ENCODE data around the gene KCNC3.

Gene KCNC3

GRCh38 chr19:50286443-50286842 lies 42.7 kb downstream of the KCNC3 start:
- Histone ChIP-seq H3K4me1 (ENCODE audit: control insufficient read depth, insufficient read depth, low read length) (no peaks in the 10 kb centered on the region), H3K9ac (ENCODE audit: low read depth, low read length) (no peak overlapping the region), H3K36me3 (ENCODE audit: control insufficient read depth, insufficient read depth, low read length) (peaks cover 27% of the 10 kb centered on the region), H3K27ac (ENCODE audit: low read depth, low read length) (no peak overlapping the region), H3K9me3 (ENCODE audit: control insufficient read depth, insufficient read depth, low read length) (peaks cover 12% of the 10 kb centered on the region), H3K4me3 (ENCODE audit: low read depth, low read length) (no peak overlapping the region), H3K27me3 (ENCODE audit: control insufficient read depth, insufficient read depth, low read length) (no peaks in the 10 kb centered on the region)

DNA sequence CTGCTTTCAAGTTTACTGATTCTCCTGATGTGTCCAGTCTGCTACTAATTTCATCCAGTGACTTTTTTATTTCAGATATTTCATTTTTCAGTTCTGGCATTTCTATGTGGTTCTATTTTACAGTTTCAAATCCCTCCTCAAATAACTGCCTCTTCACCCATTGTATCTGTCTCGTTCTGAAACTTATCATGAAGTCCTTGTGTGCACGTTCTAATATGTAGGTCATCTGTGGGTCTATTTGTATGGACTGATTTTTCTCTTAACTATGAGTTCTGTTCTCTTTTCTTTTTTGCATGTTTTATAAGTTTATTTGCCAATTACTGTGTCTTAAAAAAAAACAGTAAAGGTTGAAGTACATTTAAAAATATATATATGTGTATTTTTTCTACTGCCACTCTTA lies 43.3 kb downstream of the KCNC3 start:
- Histone ChIP-seq H3K9me3 (ENCODE audit: control insufficient read depth, insufficient read depth, low read length) (peaks cover 12% of the 10 kb centered on the region), H3K27ac (ENCODE audit: low read depth, low read length) (no peak overlapping the region), H3K9ac (ENCODE audit: low read depth, low read length) (no peak overlapping the region), H3K4me3 (ENCODE audit: low read depth, low read length) (no peak overlapping the region), H3K4me1 (ENCODE audit: control insufficient read depth, insufficient read depth, low read length) (no peaks in the 10 kb centered on the region), H3K27me3 (ENCODE audit: control insufficient read depth, insufficient read depth, low read length) (no peaks in the 10 kb centered on the region), H3K36me3 (ENCODE audit: control insufficient read depth, insufficient read depth, low read length) (peaks cover 31% of the 10 kb centered on the region)

GRCh38 chr19:50281491-50281890 lies 47.7 kb downstream of the KCNC3 start:
- H3K36me3 ChIP-seq (ENCODE audit: control insufficient read depth, insufficient read depth, low read length): peaks cover 31% of the 10 kb centered on the region
- H3K27ac ChIP-seq (ENCODE audit: low read depth, low read length): no peak overlapping the region
- no peak overlapping the region for H3K4me3 ChIP-seq (ENCODE audit: low read depth, low read length)
- H3K9ac ChIP-seq (ENCODE audit: low read depth, low read length): no peak overlapping the region
- H3K27me3 ChIP-seq (ENCODE audit: control insufficient read depth, insufficient read depth, low read length): no peaks in the 10 kb centered on the region
- peaks cover 12% of the 10 kb centered on the region for H3K9me3 ChIP-seq (ENCODE audit: control insufficient read depth, insufficient read depth, low read length)
- no peaks in the 10 kb centered on the region for H3K4me1 ChIP-seq (ENCODE audit: control insufficient read depth, insufficient read depth, low read length)

DNA sequence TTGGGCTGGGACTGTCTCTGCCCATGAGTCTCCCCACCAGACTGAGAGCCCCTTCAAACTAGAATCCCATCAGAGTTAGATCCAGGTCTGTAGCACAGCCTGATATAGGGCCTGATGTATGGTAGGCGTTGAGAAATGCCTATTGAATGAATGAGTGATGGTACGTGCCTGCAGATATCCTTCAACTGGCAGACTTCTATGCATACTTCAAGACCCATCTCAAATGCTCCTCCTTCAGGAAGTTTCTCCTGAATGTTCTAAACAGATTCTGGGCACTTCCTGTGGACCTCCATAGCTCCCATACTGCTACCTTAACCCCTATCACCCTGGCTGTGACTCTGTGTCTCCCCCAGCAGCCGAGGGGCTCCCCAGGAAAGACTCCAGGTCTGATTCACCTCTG lies 48.2 kb downstream of the KCNC3 start:
- no peak overlapping the region for H3K9ac ChIP-seq (ENCODE audit: low read depth, low read length)
- no peak overlapping the region for H3K4me3 ChIP-seq (ENCODE audit: low read depth, low read length)
- H3K4me1 ChIP-seq (ENCODE audit: control insufficient read depth, insufficient read depth, low read length): no peaks in the 10 kb centered on the region
- peaks cover 10% of the 10 kb centered on the region for H3K9me3 ChIP-seq (ENCODE audit: control insufficient read depth, insufficient read depth, low read length)
- H3K27me3 ChIP-seq (ENCODE audit: control insufficient read depth, insufficient read depth, low read length): no peaks in the 10 kb centered on the region
- peaks cover 34% of the 10 kb centered on the region for H3K36me3 ChIP-seq (ENCODE audit: control insufficient read depth, insufficient read depth, low read length)
- no peak overlapping the region for H3K27ac ChIP-seq (ENCODE audit: low read depth, low read length)

- Histone ChIP-seq H3K9me3 (ENCODE audit: control insufficient read depth, insufficient read depth, low read length) (peaks cover under 1% of the 10 kb centered on the region; the same call in 1 of the 2 replicates), H3K36me3 (ENCODE audit: control insufficient read depth, insufficient read depth, low read length) (peaks cover 36% of the 10 kb centered on the region), H3K9ac (ENCODE audit: low read depth, low read length) (no peak overlapping the region), H3K4me1 (ENCODE audit: control insufficient read depth, insufficient read depth, low read length) (no peaks in the 10 kb centered on the region), H3K27ac (ENCODE audit: low read depth, low read length) (no peak overlapping the region), H3K27me3 (ENCODE audit: control insufficient read depth, insufficient read depth, low read length) (no peaks in the 10 kb centered on the region), H3K4me3 (ENCODE audit: low read depth, low read length) (no peak overlapping the region)
Measured at GRCh38 chr19:50280074-50280473, 49.1 kb downstream of the KCNC3 start.

DNA sequence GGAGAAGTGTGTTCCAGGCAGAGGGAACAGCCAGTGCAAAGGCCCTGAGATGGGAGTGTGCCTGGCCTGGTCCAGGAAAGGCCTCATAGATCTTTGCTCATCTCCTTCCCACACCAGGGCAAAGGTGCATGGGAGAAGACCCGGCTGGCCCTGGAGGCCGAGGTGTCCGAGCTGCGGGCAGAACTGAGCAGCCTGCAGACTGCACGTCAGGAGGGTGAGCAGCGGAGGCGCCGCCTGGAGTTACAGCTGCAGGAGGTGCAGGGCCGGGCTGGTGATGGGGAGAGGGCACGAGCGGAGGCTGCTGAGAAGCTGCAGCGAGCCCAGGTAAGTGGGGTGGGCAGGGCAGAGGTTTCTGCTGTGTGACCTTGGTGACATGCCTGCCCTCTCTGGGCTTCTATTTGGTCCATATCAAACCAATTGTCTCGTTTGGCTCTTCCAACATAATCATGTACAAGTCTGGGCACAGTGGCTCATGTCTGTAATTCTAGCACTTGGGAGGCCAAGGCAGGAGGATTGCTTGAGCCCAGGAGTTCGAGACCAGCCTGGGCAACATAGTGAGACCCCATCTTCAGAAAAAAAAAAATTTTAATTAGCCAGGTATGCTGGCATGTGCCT lies 51.1 kb downstream of the KCNC3 start:
- H3K4me3 ChIP-seq (ENCODE audit: low read depth, low read length): no peak overlapping the region

GRCh38 chr19:50276370-50277063 lies 52.7 kb downstream of the KCNC3 start:
- peaks cover 32% of the 10 kb centered on the region for H3K36me3 ChIP-seq (ENCODE audit: control insufficient read depth, insufficient read depth, low read length)
- no peak overlapping the region for H3K9ac ChIP-seq (ENCODE audit: low read depth, low read length)
- no peaks in the 10 kb centered on the region for H3K9me3 ChIP-seq (ENCODE audit: control insufficient read depth, insufficient read depth, low read length)
- H3K4me3 ChIP-seq (ENCODE audit: low read depth, low read length): no peak overlapping the region
- H3K27ac ChIP-seq (ENCODE audit: low read depth, low read length): no peak overlapping the region
- H3K4me1 ChIP-seq (ENCODE audit: control insufficient read depth, insufficient read depth, low read length): no peaks in the 10 kb centered on the region
- no peaks in the 10 kb centered on the region for H3K27me3 ChIP-seq (ENCODE audit: control insufficient read depth, insufficient read depth, low read length)

More for the DNA sequence above, 51.1 kb downstream of the KCNC3 start:
- H3K27ac ChIP-seq (ENCODE audit: low read depth, low read length): no peak overlapping the region
- no peaks in the 10 kb centered on the region for H3K9me3 ChIP-seq (ENCODE audit: control insufficient read depth, insufficient read depth, low read length)
- no peak overlapping the region for H3K9ac ChIP-seq (ENCODE audit: low read depth, low read length)
- H3K36me3 ChIP-seq (ENCODE audit: control insufficient read depth, insufficient read depth, low read length): peaks cover 37% of the 10 kb centered on the region
- no peaks in the 10 kb centered on the region for H3K4me1 ChIP-seq (ENCODE audit: control insufficient read depth, insufficient read depth, low read length)
- no peaks in the 10 kb centered on the region for H3K27me3 ChIP-seq (ENCODE audit: control insufficient read depth, insufficient read depth, low read length)

- no peak overlapping the region for H3K9ac ChIP-seq (ENCODE audit: low read depth, low read length)
- no peaks in the 10 kb centered on the region for H3K4me1 ChIP-seq (ENCODE audit: control insufficient read depth, insufficient read depth, low read length)
- no peak overlapping the region for H3K4me3 ChIP-seq (ENCODE audit: low read depth, low read length)
- no peaks in the 10 kb centered on the region for H3K27me3 ChIP-seq (ENCODE audit: control insufficient read depth, insufficient read depth, low read length)
- no peak overlapping the region for H3K27ac ChIP-seq (ENCODE audit: low read depth, low read length)
- no peaks in the 10 kb centered on the region for H3K9me3 ChIP-seq (ENCODE audit: control insufficient read depth, insufficient read depth, low read length)
- peaks cover 27% of the 10 kb centered on the region for H3K36me3 ChIP-seq (ENCODE audit: control insufficient read depth, insufficient read depth, low read length)
Measured at GRCh38 chr19:50275577-50276368, 53.4 kb downstream of the KCNC3 start.

- peaks cover 21% of the 10 kb centered on the region for H3K36me3 ChIP-seq (ENCODE audit: control insufficient read depth, insufficient read depth, low read length)
- H3K9me3 ChIP-seq (ENCODE audit: control insufficient read depth, insufficient read depth, low read length): no peaks in the 10 kb centered on the region
- no peaks in the 10 kb centered on the region for H3K27me3 ChIP-seq (ENCODE audit: control insufficient read depth, insufficient read depth, low read length)
- no peak overlapping the region for H3K4me3 ChIP-seq (ENCODE audit: low read depth, low read length)
- no peak overlapping the region for H3K9ac ChIP-seq (ENCODE audit: low read depth, low read length)
- no peak overlapping the region for H3K27ac ChIP-seq (ENCODE audit: low read depth, low read length)
- H3K4me1 ChIP-seq (ENCODE audit: control insufficient read depth, insufficient read depth, low read length): no peaks in the 10 kb centered on the region
Measured at GRCh38 chr19:50273821-50274220, 55.4 kb downstream of the KCNC3 start.

DNA sequence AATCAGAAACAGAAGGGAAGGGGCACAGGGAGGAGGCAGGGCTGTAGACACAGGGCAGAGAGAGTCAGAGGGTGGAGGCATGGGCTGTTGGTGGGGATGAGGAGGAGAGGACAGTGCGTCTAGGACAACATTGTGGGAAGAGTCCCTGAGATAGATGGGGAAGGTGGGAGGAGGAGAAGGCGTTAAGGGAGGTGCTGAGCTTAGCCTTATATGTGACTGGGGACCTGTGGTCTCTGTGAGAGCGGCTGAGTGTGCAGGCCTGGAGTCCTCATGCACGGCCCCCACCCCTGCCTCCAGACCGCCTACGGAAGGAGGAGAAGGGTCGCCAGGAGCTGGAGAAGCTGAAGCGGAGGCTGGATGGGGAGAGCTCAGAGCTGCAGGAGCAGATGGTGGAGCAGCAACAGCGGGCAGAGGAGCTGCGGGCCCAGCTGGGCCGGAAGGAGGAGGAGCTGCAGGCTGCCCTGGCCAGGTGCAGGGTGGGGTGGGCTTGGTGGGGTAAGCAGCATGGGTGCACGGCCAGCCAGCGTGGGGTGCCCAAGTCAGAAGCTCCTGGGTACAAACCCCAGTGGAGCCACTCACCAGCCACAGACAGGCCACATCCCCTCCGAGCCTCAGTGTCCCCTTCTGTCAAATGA lies 56.8 kb downstream of the KCNC3 start:
- Histone ChIP-seq H3K4me1 (ENCODE audit: control insufficient read depth, insufficient read depth, low read length) (no peaks in the 10 kb centered on the region), H3K9me3 (ENCODE audit: control insufficient read depth, insufficient read depth, low read length) (no peaks in the 10 kb centered on the region), H3K36me3 (ENCODE audit: control insufficient read depth, insufficient read depth, low read length) (peaks cover 25% of the 10 kb centered on the region), H3K4me3 (ENCODE audit: low read depth, low read length) (no peak overlapping the region), H3K9ac (ENCODE audit: low read depth, low read length) (no peak overlapping the region), H3K27ac (ENCODE audit: low read depth, low read length) (no peak overlapping the region), H3K27me3 (ENCODE audit: control insufficient read depth, insufficient read depth, low read length) (no peaks in the 10 kb centered on the region)

All from HUES48 (cell line).